ENCODE measurements around the gene HYOU1. TPM values are rescaled to one million over a fixed set of nuclear protein-coding genes. Genes with fewer than 3 reads are reported as not detected.
A peak's percentile ranks its signal among the peaks of the same experiment; 100 is the strongest.

Gene HYOU1
- total and polyA plus RNA-seq, 2 of the 8 experiments (the other 6 are each of a cell fraction or from before 2014, with no cell fraction given), result 239 to 295 TPM

- TF ChIP-seq CHD7 (IDR thresholded peaks at IDR 0.05; ENCODE audit: insufficient replicate concordance, low read length) (no peak), TCF12 (IDR thresholded peaks at IDR 0.05; ENCODE audit: low read depth, low read length) (no peak), SIRT6 (IDR thresholded peaks at IDR 0.05; ENCODE audit: low read length) (no peak), SIN3A (conservative IDR thresholded peaks at IDR 0.05 in 1 of 2, IDR thresholded peaks at IDR 0.05 in 1 of 2; ENCODE audit: low read depth in 1 of 2, low read length in 2 of 2) (peak; percentile 78 to 92; a peak in 2 of 4 replicates), TEAD4 (IDR thresholded peaks at IDR 0.05; ENCODE audit: low read depth, low read length) (peak; percentile 96), TBP (IDR thresholded peaks at IDR 0.05; ENCODE audit: low read depth, low read length) (peak; percentile 67), BRCA1 (IDR thresholded peaks at IDR 0.05; ENCODE audit: low read depth, low read length) (no peak), GABPA (IDR thresholded peaks at IDR 0.05; ENCODE audit: borderline replicate concordance, insufficient read depth, low read length) (peak; percentile 79), TAF7 (optimal IDR thresholded peaks at IDR 0.05; ENCODE audit: borderline replicate concordance, low read depth, low read length) (no peak), JUN (IDR thresholded peaks at IDR 0.05; ENCODE audit: low read depth, low read length) (no peak), ASH2L (IDR thresholded peaks at IDR 0.05; ENCODE audit: low read length) (peak; percentile 71)
These were observed 44.9 kb upstream of the HYOU1 start, which contains the start of gene DPAGT1 (continued) for GRCh38 chr11:119101759-119102423.

Measured in H1 (cell line).